ENCODE measurements around the gene SLC8A2. TPM values are rescaled to one million over a fixed set of nuclear protein-coding genes. Genes with fewer than 3 reads are reported as not detected.

Gene SLC8A2
- total and polyA plus RNA-seq, 3 donors from 2014 or later, result 4.2 to 12.9 (median 5.0) TPM

DNA sequence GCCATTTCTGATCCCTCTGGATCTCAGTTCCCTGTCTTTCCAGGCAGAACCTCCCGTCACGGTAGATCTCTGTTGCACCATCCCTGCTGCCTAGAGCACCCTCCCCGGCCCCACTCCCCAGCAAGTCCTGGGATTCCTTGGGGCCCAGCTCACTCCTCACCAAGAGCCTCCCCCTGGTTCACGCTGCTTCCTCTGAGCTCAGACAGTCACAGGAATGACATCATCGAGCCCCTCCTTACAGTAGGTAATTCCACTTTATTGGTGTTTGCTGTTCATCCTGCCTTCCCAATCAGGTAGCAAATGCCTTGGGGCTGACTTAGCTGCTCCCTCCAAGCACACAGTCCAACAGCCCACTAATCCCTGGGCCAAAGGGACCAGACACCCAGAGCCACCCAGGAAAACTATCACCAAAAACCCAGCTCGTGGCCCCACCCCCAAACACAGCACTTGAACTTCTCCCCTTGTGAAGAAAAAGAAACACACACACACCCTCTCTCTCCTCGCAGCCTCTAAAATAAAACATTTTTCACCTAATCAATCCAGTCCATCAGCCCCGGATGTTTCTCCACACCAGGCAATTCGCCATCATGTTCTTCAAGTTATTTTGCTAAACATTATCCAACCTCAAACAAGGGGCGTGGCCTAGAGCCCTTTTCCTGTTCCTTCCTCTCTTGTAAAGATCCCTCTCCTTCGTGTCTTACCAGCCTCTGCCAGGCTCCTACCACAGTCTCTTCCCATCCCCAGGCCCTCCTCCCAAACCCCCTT lies 40.7 kb upstream of the SLC8A2 start:
- 49 to 53% methylated on average over 11 of the region's 11 CpGs for WGBS, 2 donors
- Histone ChIP-seq H3K27ac (peak overlapping the region; percentile 72 to 95), H3K4me3 (no peak overlapping the region), H3K27me3 (no peaks in the 10 kb centered on the region), H3K4me1 (peaks cover 58% of the 10 kb centered on the region), H3K36me3 (ENCODE audit: low read depth, missing control alignments) (no peaks in the 10 kb centered on the region), H3K9me3 (no peaks in the 10 kb centered on the region)
- intact Hi-C loops (cut with DNase I; ENCODE audit: low total_unique reads), result loop anchor here (10.0 kb wide), 1 partner anchor 78 kb away; no protein-coding TSS in a partner anchor
- TF ChIP-seq POLR2A (IDR thresholded peaks at IDR 0.05), result no peak
- TF ChIP-seq, protein P1, sequence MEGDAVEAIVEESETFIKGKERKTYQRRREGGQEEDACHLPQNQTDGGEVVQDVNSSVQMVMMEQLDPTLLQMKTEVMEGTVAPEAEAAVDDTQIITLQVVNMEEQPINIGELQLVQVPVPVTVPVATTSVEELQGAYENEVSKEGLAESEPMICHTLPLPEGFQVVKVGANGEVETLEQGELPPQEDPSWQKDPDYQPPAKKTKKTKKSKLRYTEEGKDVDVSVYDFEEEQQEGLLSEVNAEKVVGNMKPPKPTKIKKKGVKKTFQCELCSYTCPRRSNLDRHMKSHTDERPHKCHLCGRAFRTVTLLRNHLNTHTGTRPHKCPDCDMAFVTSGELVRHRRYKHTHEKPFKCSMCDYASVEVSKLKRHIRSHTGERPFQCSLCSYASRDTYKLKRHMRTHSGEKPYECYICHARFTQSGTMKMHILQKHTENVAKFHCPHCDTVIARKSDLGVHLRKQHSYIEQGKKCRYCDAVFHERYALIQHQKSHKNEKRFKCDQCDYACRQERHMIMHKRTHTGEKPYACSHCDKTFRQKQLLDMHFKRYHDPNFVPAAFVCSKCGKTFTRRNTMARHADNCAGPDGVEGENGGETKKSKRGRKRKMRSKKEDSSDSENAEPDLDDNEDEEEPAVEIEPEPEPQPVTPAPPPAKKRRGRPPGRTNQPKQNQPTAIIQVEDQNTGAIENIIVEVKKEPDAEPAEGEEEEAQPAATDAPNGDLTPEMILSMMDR (IDR thresholded peaks at IDR 0.05), result no peak
- DNase-seq, result peak; percentile 57

DNA sequence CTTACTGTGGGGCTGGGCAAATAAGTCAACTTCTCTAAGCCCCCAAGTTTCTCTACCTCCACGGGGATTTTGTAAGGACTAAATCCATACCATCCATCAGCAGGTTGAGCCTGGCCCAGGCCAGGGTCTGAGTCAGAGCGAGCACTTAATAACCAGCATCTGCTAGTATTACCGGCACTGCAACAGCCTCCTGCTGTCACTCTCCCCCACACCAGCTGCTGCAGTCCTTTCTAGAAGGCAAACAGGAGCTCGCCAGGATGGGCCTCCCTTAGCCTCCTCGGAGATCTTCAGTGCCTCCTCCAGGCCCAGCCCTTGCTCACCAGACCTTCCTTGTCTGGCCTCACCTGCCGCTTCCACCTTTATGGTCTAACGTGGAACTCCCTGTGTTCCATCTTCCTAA lies 40.0 kb upstream of the SLC8A2 start:
- Histone ChIP-seq H3K27ac (peak overlapping the region; percentile 72 to 95), H3K4me1 (peaks cover 65% of the 10 kb centered on the region), H3K27me3 (no peaks in the 10 kb centered on the region), H3K9me3 (no peaks in the 10 kb centered on the region), H3K4me3 (no peak overlapping the region), H3K36me3 (ENCODE audit: low read depth, missing control alignments) (no peaks in the 10 kb centered on the region)
- no peak for TF ChIP-seq POLR2A (IDR thresholded peaks at IDR 0.05)
- TF ChIP-seq, protein P1 (IDR thresholded peaks at IDR 0.05), result no peak
- no peak for DNase-seq
- 39 to 46% methylated on average over 7 of the region's 7 CpGs for WGBS, 2 donors
- intact Hi-C loops (cut with DNase I; ENCODE audit: low total_unique reads), result loop anchor here (10.0 kb wide), 1 partner anchor 77 kb away; no protein-coding TSS in a partner anchor

DNA sequence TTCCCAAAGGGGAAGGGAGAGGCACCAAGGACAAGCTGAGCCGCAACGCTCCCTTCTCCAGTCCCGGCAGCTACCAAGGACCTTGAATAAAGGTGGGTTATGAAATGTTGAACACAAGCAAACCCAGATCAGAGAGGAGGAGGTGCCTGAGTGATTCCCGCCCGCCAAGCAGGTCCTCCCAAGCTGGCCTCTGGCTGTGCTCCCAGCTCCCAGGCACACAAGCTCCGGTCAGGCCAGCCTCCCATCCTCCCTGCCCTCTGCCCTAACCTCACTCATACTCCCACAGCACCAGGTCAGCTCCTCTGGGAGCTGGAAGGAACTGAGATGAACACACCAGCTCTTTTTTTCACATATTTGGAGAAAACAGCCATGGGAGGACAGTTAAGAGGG lies 39.4 kb upstream of the SLC8A2 start:
- no peak for TF ChIP-seq POLR2A (IDR thresholded peaks at IDR 0.05)
- TF ChIP-seq, protein P1 (IDR thresholded peaks at IDR 0.05), result no peak
- H3K27ac ChIP-seq, result peak overlapping the region; percentile 72 to 95
- H3K36me3 ChIP-seq (ENCODE audit: low read depth, missing control alignments), result no peaks in the 10 kb centered on the region
- DNase-seq, result peak; percentile 85
- no peaks in the 10 kb centered on the region for H3K9me3 ChIP-seq
- 28% methylated on average over 6 of the region's 6 CpGs; no CpG with 5 or more reads in 1 of the 2 donors for WGBS, 2 donors
- intact Hi-C loops (cut with DNase I; ENCODE audit: low total_unique reads), result loop anchor here (10.0 kb wide), 1 partner anchor 76 kb away; no protein-coding TSS in a partner anchor
- peaks cover 70% of the 10 kb centered on the region for H3K4me1 ChIP-seq
- no peak overlapping the region for H3K4me3 ChIP-seq
- H3K27me3 ChIP-seq, result no peaks in the 10 kb centered on the region

DNA sequence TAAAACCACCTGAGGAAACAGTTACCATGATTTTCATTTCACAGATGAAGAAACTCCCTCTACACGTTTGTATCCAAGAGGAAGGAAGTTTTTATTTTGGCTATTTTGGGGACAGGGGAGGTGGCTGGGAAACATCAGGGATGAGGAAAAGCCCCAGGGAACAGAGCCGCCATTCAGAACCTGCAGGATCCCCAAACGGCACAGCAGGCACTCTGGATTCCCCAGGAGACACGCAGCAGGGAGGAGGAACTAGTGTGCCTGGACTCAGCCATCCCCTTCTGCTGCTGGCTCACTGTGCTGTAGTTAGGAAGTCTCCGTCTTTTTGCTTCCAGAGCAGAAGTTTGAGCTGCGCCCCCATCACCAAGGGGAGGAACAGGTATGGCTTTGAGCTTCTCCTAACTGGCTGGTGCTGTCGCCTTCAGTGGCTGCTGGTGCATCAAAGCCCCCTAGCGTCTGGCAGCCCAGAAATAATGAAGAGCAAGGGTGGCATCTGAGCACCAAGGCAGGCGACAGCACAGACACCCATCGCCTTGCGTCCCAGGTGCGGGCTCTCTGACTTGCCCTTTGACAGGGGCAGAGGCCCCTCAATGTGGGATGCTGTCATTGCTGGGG lies 38.9 kb upstream of the SLC8A2 start:
- intact Hi-C loops (cut with DNase I; ENCODE audit: low total_unique reads), result loop anchor here (10.0 kb wide), 1 partner anchor 76 kb away; no protein-coding TSS in a partner anchor
- no peak for DNase-seq
- Histone ChIP-seq H3K36me3 (ENCODE audit: low read depth, missing control alignments) (no peaks in the 10 kb centered on the region), H3K4me1 (peaks cover 70% of the 10 kb centered on the region), H3K9me3 (no peaks in the 10 kb centered on the region), H3K4me3 (no peak overlapping the region), H3K27ac (peak overlapping the region; percentile 72 to 95), H3K27me3 (no peaks in the 10 kb centered on the region)
- TF ChIP-seq, protein P1 (IDR thresholded peaks at IDR 0.05), result no peak
- no peak for TF ChIP-seq POLR2A (IDR thresholded peaks at IDR 0.05)
- 52 to 53% methylated on average over 9 to 12 of the region's 12 CpGs for WGBS, 2 donors
